GM21576 (cell line): ENCODE measurements around the gene CELF1.

Source experiments
- ATAC-seq: cut with Tn5 transposase; IDR thresholded peaks from one replicate; pipeline ENCODE4 v1.9.1; 2021; ENCODE audit warnings: mild to moderate bottlenecking, moderate library complexity; ENCODE audit not compliant: unreplicated experiment

Gene CELF1

GRCh38 chr11:47431356-47432083, 121.4 kb downstream of the CELF1 start:
- ATAC-seq = no peak

- ATAC-seq = no peak
Observed at GRCh38 chr11:47430524-47430923, 122.4 kb downstream of the CELF1 start.

DNA sequence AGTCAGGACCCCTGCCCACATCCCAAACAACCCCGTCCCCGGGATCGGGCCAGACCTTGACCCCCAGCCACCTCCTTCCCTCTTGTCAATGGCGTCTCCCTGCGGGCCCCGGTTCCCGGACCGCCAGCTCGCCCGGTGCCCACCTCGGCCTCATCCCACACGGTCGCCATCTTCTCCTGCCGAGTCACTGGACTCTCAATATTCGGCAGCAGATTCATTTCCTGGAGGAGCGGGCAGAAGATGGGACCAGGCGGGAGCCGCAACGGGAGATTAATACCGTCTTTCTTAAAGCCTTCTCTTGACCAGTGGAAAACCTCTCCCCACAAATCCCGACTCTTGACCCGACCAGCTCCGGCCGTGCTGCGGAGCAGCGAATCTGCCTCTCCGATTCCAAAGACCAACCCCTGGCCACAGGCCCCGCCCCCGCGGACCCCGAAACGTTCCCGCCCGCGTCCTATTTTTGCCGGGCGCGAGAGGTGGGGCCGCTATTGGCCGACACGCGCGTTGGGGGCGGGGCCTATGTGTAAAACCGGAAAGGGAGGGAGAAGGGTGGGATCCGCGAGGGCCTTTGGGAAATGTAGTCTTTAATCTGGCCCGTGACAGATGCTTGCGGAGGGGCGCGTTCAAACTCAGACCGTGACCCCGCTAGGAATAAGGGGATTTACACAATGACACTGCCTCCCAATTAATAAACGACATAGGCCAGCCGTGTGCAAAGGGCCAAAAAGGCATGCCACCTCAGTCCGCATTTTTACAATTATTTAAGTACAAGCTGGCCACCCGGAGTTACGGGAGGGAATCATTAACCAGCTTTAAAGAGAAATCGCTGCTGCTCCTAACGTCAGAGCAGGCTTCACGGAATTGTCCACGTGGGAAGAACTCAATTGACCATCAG, 126.6 kb downstream of the CELF1 start, which contains the start of gene PSMC3:
Gene PSMC3 (minus strand): TSS at position 378 of the 895 bp plus-strand sequence. CDS start 160 bp downstream, at position 218.
- peak; percentile 87 for ATAC-seq

- no peak for ATAC-seq
Observed at GRCh38 chr11:47425611-47426010, 127.3 kb downstream of the CELF1 start.

DNA sequence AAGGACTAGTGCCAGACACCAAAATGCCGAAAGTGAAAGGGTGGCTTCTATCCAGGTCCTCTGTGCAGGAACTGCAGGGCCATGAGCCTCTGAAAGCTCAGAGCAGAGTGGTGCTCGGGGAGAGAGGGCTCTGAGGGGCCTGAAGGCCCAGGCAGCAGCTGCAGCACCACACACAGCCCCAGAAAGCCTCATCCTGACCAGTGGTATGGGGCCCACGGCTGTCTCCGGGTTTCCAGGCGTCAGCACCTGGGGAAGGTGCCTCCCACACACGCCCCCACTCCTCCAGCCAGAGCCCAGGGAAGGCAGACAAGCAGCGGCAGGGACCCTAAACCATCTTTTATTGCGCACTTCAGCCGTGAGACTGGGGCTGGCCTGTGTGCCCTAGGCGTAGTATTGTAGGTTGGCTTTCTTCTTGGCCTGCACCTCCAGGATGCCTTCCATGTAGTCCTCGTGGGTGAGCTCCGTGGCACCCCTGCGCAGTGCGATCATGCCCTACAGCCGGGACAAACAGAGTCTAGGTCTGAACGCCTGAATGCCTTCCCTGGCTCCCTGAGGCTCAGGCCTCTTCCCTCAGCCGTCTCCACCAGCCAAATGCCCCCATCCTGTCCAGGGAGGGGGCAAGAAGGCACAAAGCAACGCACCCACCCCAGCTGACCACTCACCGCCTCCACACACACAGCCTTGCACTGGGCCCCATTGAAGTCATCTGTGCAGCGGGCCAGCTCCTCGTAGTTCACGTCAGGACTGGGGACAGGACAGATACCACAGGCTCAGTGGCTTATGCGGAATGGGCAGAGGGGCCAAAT, 134.3 kb downstream of the CELF1 start:
- ATAC-seq = no peak

DNA sequence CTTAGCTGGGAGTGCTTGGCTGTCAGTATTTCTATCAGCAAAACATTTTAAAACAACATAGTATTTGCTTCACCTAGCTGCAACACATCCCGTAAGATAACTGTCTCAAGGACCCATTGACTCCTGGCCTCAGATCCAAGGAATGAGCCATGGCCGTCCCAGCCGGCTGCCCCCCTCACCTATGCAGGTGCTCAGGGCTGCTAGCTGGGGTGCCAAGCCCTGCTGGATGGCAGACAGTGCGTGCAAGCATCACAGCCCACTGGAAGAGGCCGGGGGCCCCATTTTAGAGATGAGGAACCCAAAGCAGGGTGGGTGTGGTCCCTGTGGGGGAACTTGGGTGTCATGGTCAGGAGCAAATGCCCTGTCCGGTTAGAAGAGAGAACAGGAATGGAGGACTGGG, 135.2 kb downstream of the CELF1 start:
- ATAC-seq = no peak

GRCh38 chr11:47415949-47416472, 136.9 kb downstream of the CELF1 start:
- ATAC-seq = no peak
